HCT116 (cell line): Measurements from ENCODE around the gene DAPP1. TPM values are rescaled to one million over a fixed set of nuclear protein-coding genes. Genes with fewer than 3 reads are reported as not detected.

Source experiments
- ATAC-seq: fragments of 200-7000 bp; cut with Tn5 transposase; 2 replicates; pipeline ENCODE4 v1.9.1; 2020; ENCODE audit warnings: mild to moderate bottlenecking, moderate library complexity
- BruUV-seq: library from RNA; stranded (reverse); fragments of 400-500 nt; replicated peaks from 2 replicates; lab custom pipeline; 2021; lab: Mats Ljungman, UMichigan
- CTCF ChIA-PET: fragments of 300-600 bp; sonication (Branson Sonifier 250); formaldehyde crosslinking; loops from one replicate; lab custom pipeline; 2021; ENCODE audit warnings: antibody characterized with exemption; lab: Charles Lee
- POLR2A ChIA-PET: fragments of 300-600, 350-600 bp; sonication (Branson Sonifier 250); formaldehyde crosslinking; loops from one replicate; lab custom pipeline; 2021; ENCODE audit warnings: antibody characterized with exemption; lab: Charles Lee
- RAD21 ChIA-PET, 2 experiments: fragments of 300-600 bp; sonication (Branson Sonifier 250); formaldehyde crosslinking; loops; one replicate each; lab custom pipeline; 2023; ENCODE audit warnings: low total read pairs in 2 of 2; ENCODE audit not compliant: uncharacterized antibody in 2 of 2, unreplicated experiment in 2 of 2, low non-redundant PET in 1 of 2; lab: Charles Lee
- DNase-seq: peaks from one replicate; pipeline ENCODE4 v3.0.0-alpha.2; 2010; ENCODE audit warnings: low read depth, low spot score
- H2AFZ ChIP-seq: fragments of 200-600 bp; shearing (Covaris generic), sonication (generic); 2 replicates; pipeline ENCODE4 v1.6.1; 2017; ENCODE audit warnings: low read depth, mixed run types, mixed read lengths, antibody characterized with exemption, low read length; ENCODE audit not compliant: poor library complexity, severe bottlenecking
- H3K27ac ChIP-seq: 2 replicates; pipeline ENCODE4 v1.5.1; 2012; ENCODE audit warnings: low read depth, low read length
- H3K27me3 ChIP-seq: fragments of 200-600 bp; sonication (generic); 2 replicates; pipeline ENCODE4 v1.6.1; 2016; ENCODE audit warnings: mixed run types, low read length, mixed read lengths; ENCODE audit not compliant: insufficient read depth
- H3K36me3 ChIP-seq, 2 experiments: fragments of 200-500 bp in 1 of 2; fragments of 200-600 bp in 1 of 2; sonication (Bioruptor generic) in 1 of 2; sonication (generic) in 1 of 2; 2 replicates each; pipeline versions ENCODE4 v1.5.1 to v1.6.1; 2014 to 2016; ENCODE audit warnings: low read length in 2 of 2, inconsistent platforms in 1 of 2, mixed read lengths in 1 of 2, mixed run types in 1 of 2; ENCODE audit not compliant: insufficient read depth in 2 of 2, control insufficient read depth in 1 of 2
- H3K4me1 ChIP-seq, 2 experiments: fragments of 200-600 bp in 1 of 2; sonication (generic) in 1 of 2; 2 replicates each; pipeline versions ENCODE4 v1.5.1 to v1.6.1; 2012 to 2017; ENCODE audit warnings: low read length in 2 of 2, inconsistent platforms in 1 of 2, mild to moderate bottlenecking in 1 of 2, mixed read lengths in 1 of 2, mixed run types in 1 of 2, moderate library complexity in 1 of 2; ENCODE audit not compliant: insufficient read depth in 2 of 2, control insufficient read depth in 1 of 2
- H3K4me2 ChIP-seq: fragments of 200-600 bp; sonication (generic); 2 replicates; pipeline ENCODE4 v1.6.1; 2017; ENCODE audit warnings: mixed run types, low read length, mixed read lengths
- H3K4me3 ChIP-seq, 2 experiments: fragments of 200-600 bp in 1 of 2; sonication (generic) in 1 of 2; replicated peaks in 1 of 2; 2 replicates each; pipeline ENCODE4 v1.5.1; 2011 to 2016; ENCODE audit warnings: low read length in 2 of 2, control low read depth in 1 of 2, low read depth in 1 of 2, mild to moderate bottlenecking in 1 of 2, mixed read lengths in 1 of 2, mixed run types in 1 of 2
- H3K79me2 ChIP-seq: fragments of 200-600 bp; sonication (generic); 2 replicates; pipeline ENCODE4 v1.6.1; 2017; ENCODE audit warnings: mild to moderate bottlenecking, mixed run types, low read length, moderate library complexity, mixed read lengths; ENCODE audit not compliant: insufficient read depth
- H3K9ac ChIP-seq: fragments of 200-600 bp; sonication (generic); 2 replicates; pipeline ENCODE4 v1.6.1; 2016; ENCODE audit warnings: low read length, mixed read lengths
- H3K9me2 ChIP-seq: fragments of 200-600 bp; sonication (generic), shearing (Covaris generic); 2 replicates; pipeline ENCODE4 v1.6.1; 2017; ENCODE audit warnings: mixed run types, mild to moderate bottlenecking, moderate library complexity; ENCODE audit not compliant: insufficient read depth
- H3K9me3 ChIP-seq, 2 experiments: fragments of 200-500 bp in 1 of 2; fragments of 200-600 bp in 1 of 2; sonication (Bioruptor generic) in 1 of 2; sonication (generic) in 1 of 2; 2 replicates each; pipeline ENCODE4 v1.6.1; 2014 to 2017; ENCODE audit warnings: low read length in 2 of 2, mixed read lengths in 2 of 2, inconsistent platforms in 1 of 2, low read depth in 1 of 2, mild to moderate bottlenecking in 1 of 2, mixed run types in 1 of 2, moderate library complexity in 1 of 2; ENCODE audit not compliant: control insufficient read depth in 1 of 2, insufficient read depth in 1 of 2
- H4K20me1 ChIP-seq: fragments of 200-600 bp; sonication (generic), shearing (Covaris generic); 2 replicates; pipeline ENCODE4 v1.6.1; 2017; ENCODE audit warnings: mixed run types, mild to moderate bottlenecking, moderate library complexity; ENCODE audit not compliant: insufficient read depth
- CEBPB ChIP-seq: IDR thresholded peaks from 2 replicates; pipeline ENCODE4 v1.6.1; 2012; ENCODE audit warnings: low read depth
- EGR1 ChIP-seq: IDR thresholded peaks from 2 replicates; pipeline ENCODE4 v1.6.1; 2012; ENCODE audit warnings: low read depth
- ELF1 ChIP-seq: IDR thresholded peaks from 2 replicates; pipeline ENCODE4 v1.6.1; 2012; ENCODE audit warnings: low read depth, borderline replicate concordance
- EZH2 ChIP-seq: fragments of 200-600 bp; sonication (generic); IDR thresholded peaks from 2 replicates; pipeline ENCODE4 v1.6.1; 2017; ENCODE audit warnings: antibody characterized with exemption, mixed run types
- EZH2phosphoT487 ChIP-seq: fragments of 200-600 bp; IDR thresholded peaks from 2 replicates; pipeline ENCODE4 v1.6.1; 2018; ENCODE audit warnings: antibody characterized with exemption, borderline replicate concordance
- FOSL1 ChIP-seq: IDR thresholded peaks from 2 replicates; pipeline ENCODE4 v1.6.1; 2012; ENCODE audit warnings: low read depth
- JUND ChIP-seq: IDR thresholded peaks from 2 replicates; pipeline ENCODE4 v1.6.1; 2012
- MAX ChIP-seq: IDR thresholded peaks from 2 replicates; pipeline ENCODE4 v1.6.1; 2012
- POLR2A ChIP-seq: IDR thresholded peaks from 2 replicates; pipeline ENCODE4 v1.7.0; 2011; ENCODE audit warnings: borderline replicate concordance; ENCODE audit not compliant: insufficient read depth, insufficient read length; ENCODE audit errors: extremely low read depth
- POLR2AphosphoS5 ChIP-seq: IDR thresholded peaks from 2 replicates; pipeline ENCODE4 v1.6.1; 2011; ENCODE audit warnings: mild to moderate bottlenecking, low read depth, low read length, moderate library complexity
- RAD21 ChIP-seq: IDR thresholded peaks from 2 replicates; pipeline ENCODE4 v1.6.1; 2012; ENCODE audit warnings: low read depth, mild to moderate bottlenecking
- REST ChIP-seq: IDR thresholded peaks from 2 replicates; pipeline ENCODE4 v1.6.1; 2012; ENCODE audit warnings: low read depth
- SIN3A ChIP-seq: IDR thresholded peaks from 2 replicates; pipeline ENCODE4 v1.6.1; 2012; ENCODE audit warnings: low read depth
- SP1 ChIP-seq: IDR thresholded peaks from 2 replicates; pipeline ENCODE4 v1.6.1; 2012; ENCODE audit warnings: low read depth
- TCF7L2 ChIP-seq: IDR thresholded peaks from 2 replicates; pipeline ENCODE4 v1.7.0; 2011; ENCODE audit warnings: borderline replicate concordance, inconsistent platforms; ENCODE audit not compliant: insufficient read depth, insufficient read length; ENCODE audit errors: extremely low read depth
- YY1 ChIP-seq: IDR thresholded peaks from 2 replicates; pipeline ENCODE4 v1.6.1; 2011; ENCODE audit warnings: low read length, low read depth, moderate library complexity, mild to moderate bottlenecking; ENCODE audit not compliant: insufficient replicate concordance; ENCODE audit errors: extremely low read depth
- ZFX ChIP-seq: fragments of 450-650 bp; IDR thresholded peaks from 2 replicates; pipeline ENCODE4 v1.6.1; 2017
- ZNF274 ChIP-seq: fragments of 200-500 bp; sonication (Bioruptor generic); IDR thresholded peaks from 2 replicates; pipeline ENCODE4 v1.6.1; 2014; ENCODE audit warnings: mild to moderate bottlenecking, low read depth, low read length, inconsistent platforms
- intact Hi-C: fragments of 100-400 bp; cut with micrococcal nuclease; formaldehyde crosslinking; loops from 2 replicates; pipeline ENCODE4 v1.10.0; 2022
- total RNA-seq: library from RNA; stranded (reverse); gene quantifications from one replicate; pipeline ENCODE4 v1.2.1, GENCODE V29; 2021; ENCODE audit not compliant: unreplicated experiment
- TF ChIP-seq, protein P1 (sequence below), 3 experiments: fragments of 200-600 bp in 1 of 3; sonication (generic) in 1 of 3; IDR thresholded peaks in 2 of 3; conservative IDR thresholded peaks in 1 of 3; 2 replicates each; pipeline ENCODE4 v1.5.1; 2012 to 2017; ENCODE audit warnings: low read depth in 2 of 3, low read length in 2 of 3, antibody characterized with exemption in 1 of 3, borderline replicate concordance in 1 of 3, control low read depth in 1 of 3, mild to moderate bottlenecking in 1 of 3, mixed read lengths in 1 of 3, mixed run types in 1 of 3, moderate library complexity in 1 of 3; ENCODE audit not compliant: insufficient read depth in 1 of 3
- TF ChIP-seq, protein P2 (sequence below): IDR thresholded peaks from 2 replicates; pipeline ENCODE4 v1.6.1; 2011; ENCODE audit warnings: mild to moderate bottlenecking, low read length, moderate library complexity; ENCODE audit not compliant: insufficient replicate concordance; ENCODE audit errors: extremely low read depth

Gene DAPP1
- total RNA-seq, 1 experiment from 2014 or later: 0.76 TPM

- H3K4me2 ChIP-seq: no peak overlapping the region
- no peak overlapping the region for H3K27ac ChIP-seq
- no peak overlapping the region for H3K9ac ChIP-seq
- no peaks in the 10 kb centered on the region for H3K27me3 ChIP-seq
- ATAC-seq (no peak), DNase-seq (no peak)
- H4K20me1 ChIP-seq: no peaks in the 10 kb centered on the region
- intact Hi-C loops: no loop called here
- ChIA-PET POLR2A (no interaction called here), CTCF (no interaction called here)
- no peak overlapping the region for H2AFZ ChIP-seq
- H3K4me1 ChIP-seq: no peaks in the 10 kb centered on the region
- no peaks in the 10 kb centered on the region for H3K9me3 ChIP-seq
- H3K79me2 ChIP-seq: no peaks in the 10 kb centered on the region
- no peaks in the 10 kb centered on the region for H3K9me2 ChIP-seq
- no TSS peak for BruUV-seq
- H3K4me3 ChIP-seq: no peak overlapping the region
- H3K36me3 ChIP-seq: no peaks in the 10 kb centered on the region
- TF ChIP-seq YY1: no peak
- no peak for TF ChIP-seq POLR2A
- no peak for TF ChIP-seq SIN3A
- TF ChIP-seq EZH2phosphoT487: no peak
- TF ChIP-seq CEBPB: no peak
- TF ChIP-seq REST: no peak
- no peak for TF ChIP-seq MAX
- TF ChIP-seq, protein P1, sequence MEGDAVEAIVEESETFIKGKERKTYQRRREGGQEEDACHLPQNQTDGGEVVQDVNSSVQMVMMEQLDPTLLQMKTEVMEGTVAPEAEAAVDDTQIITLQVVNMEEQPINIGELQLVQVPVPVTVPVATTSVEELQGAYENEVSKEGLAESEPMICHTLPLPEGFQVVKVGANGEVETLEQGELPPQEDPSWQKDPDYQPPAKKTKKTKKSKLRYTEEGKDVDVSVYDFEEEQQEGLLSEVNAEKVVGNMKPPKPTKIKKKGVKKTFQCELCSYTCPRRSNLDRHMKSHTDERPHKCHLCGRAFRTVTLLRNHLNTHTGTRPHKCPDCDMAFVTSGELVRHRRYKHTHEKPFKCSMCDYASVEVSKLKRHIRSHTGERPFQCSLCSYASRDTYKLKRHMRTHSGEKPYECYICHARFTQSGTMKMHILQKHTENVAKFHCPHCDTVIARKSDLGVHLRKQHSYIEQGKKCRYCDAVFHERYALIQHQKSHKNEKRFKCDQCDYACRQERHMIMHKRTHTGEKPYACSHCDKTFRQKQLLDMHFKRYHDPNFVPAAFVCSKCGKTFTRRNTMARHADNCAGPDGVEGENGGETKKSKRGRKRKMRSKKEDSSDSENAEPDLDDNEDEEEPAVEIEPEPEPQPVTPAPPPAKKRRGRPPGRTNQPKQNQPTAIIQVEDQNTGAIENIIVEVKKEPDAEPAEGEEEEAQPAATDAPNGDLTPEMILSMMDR (IDR thresholded peaks at IDR 0.05 in 2 of 3, conservative IDR thresholded peaks at IDR 0.05 in 1 of 3; ENCODE audit: borderline replicate concordance in 1 of 3, insufficient read depth in 1 of 3, low read depth in 2 of 3, low read length in 2 of 3): no peak
- TF ChIP-seq SP1: no peak
- TF ChIP-seq POLR2AphosphoS5: no peak
- no peak for TF ChIP-seq EGR1
- TF ChIP-seq ZNF274: no peak
- no peak for TF ChIP-seq ELF1
- TF ChIP-seq TCF7L2: no peak
- no peak for TF ChIP-seq ZFX
- TF ChIP-seq RAD21: no peak
- no peak for TF ChIP-seq FOSL1
- no peak for TF ChIP-seq EZH2
- TF ChIP-seq, protein P2, sequence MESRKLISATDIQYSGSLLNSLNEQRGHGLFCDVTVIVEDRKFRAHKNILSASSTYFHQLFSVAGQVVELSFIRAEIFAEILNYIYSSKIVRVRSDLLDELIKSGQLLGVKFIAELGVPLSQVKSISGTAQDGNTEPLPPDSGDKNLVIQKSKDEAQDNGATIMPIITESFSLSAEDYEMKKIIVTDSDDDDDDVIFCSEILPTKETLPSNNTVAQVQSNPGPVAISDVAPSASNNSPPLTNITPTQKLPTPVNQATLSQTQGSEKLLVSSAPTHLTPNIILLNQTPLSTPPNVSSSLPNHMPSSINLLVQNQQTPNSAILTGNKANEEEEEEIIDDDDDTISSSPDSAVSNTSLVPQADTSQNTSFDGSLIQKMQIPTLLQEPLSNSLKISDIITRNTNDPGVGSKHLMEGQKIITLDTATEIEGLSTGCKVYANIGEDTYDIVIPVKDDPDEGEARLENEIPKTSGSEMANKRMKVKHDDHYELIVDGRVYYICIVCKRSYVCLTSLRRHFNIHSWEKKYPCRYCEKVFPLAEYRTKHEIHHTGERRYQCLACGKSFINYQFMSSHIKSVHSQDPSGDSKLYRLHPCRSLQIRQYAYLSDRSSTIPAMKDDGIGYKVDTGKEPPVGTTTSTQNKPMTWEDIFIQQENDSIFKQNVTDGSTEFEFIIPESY: no peak
- TF ChIP-seq JUND: no peak
- TF ChIP-seq, all 23 proteins: peak for 0
- RAD21 ChIA-PET: no interaction called here
Observed at GRCh38 chr4:99824070-99824599, 7.5 kb downstream of the DAPP1 start.
